BJ (cell line): ENCODE results near the gene NUP54. TPM values are rescaled to one million over a fixed set of nuclear protein-coding genes. Genes with fewer than 3 reads are reported as not detected.

Source experiments
- CTCF ChIA-PET: fragments of 350-600 bp; formaldehyde crosslinking; extraction: SDS; loops from one replicate; lab custom pipeline; 2021; ENCODE audit warnings: antibody characterized with exemption, inconsistent platforms; lab: Yijun Ruan, JAX
- POLR2A ChIA-PET: fragments of 300-600 bp; sonication (Branson Sonifier 250); formaldehyde crosslinking; extraction: SDS; loops from one replicate; lab custom pipeline; 2021; ENCODE audit warnings: antibody characterized with exemption; lab: Charles Lee
- DNase-seq: peaks from one replicate; pipeline ENCODE4 v3.0.0-alpha.2; 2011; ENCODE audit warnings: low read depth
- H3K27me3 ChIP-seq: 2 replicates; pipeline ENCODE4 v1.6.0; 2011; ENCODE audit warnings: low read length; ENCODE audit not compliant: control insufficient read depth, insufficient read depth
- H3K36me3 ChIP-seq: 2 replicates; pipeline ENCODE4 v1.5.1; 2011; ENCODE audit warnings: low read length; ENCODE audit not compliant: control insufficient read depth, insufficient read depth
- H3K4me3 ChIP-seq: 2 replicates; pipeline ENCODE4 v1.5.1; 2011; ENCODE audit warnings: low read depth, mild to moderate bottlenecking, control low read depth, low read length
- polyA plus RNA-seq: library from polyadenylated mRNA; depleted of rRNA; stranded (reverse); fragments of >200 nt; gene quantifications from 2 replicates; pipeline ENCODE4 v1.2.3, GENCODE V29; 2011; rRNA removed
- TF ChIP-seq, protein P1 (sequence below): IDR thresholded peaks from 2 replicates; pipeline ENCODE4 v1.5.1; 2011; ENCODE audit warnings: low read depth, mild to moderate bottlenecking, control low read depth, inconsistent platforms, low read length, moderate library complexity; ENCODE audit not compliant: insufficient read depth

Gene NUP54
- polyA plus RNA-seq, 1 experiment, result 19.4 TPM

GRCh38 chr4:76066546-76066945 lies 81.7 kb downstream of the NUP54 start:
- DNase-seq, result no peak
- no peaks in the 10 kb centered on the region for H3K36me3 ChIP-seq
- POLR2A ChIA-PET, result no interaction called here
- TF ChIP-seq, protein P1, sequence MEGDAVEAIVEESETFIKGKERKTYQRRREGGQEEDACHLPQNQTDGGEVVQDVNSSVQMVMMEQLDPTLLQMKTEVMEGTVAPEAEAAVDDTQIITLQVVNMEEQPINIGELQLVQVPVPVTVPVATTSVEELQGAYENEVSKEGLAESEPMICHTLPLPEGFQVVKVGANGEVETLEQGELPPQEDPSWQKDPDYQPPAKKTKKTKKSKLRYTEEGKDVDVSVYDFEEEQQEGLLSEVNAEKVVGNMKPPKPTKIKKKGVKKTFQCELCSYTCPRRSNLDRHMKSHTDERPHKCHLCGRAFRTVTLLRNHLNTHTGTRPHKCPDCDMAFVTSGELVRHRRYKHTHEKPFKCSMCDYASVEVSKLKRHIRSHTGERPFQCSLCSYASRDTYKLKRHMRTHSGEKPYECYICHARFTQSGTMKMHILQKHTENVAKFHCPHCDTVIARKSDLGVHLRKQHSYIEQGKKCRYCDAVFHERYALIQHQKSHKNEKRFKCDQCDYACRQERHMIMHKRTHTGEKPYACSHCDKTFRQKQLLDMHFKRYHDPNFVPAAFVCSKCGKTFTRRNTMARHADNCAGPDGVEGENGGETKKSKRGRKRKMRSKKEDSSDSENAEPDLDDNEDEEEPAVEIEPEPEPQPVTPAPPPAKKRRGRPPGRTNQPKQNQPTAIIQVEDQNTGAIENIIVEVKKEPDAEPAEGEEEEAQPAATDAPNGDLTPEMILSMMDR, result no peak
- H3K27me3 ChIP-seq, result peaks cover 1% of the 10 kb centered on the region; the same call in 1 of the 2 replicates
- CTCF ChIA-PET, result interaction anchor here (1.1 to 2.1 kb wide), 8 partner anchors 8 to 126 kb away, joined by 3 to 18 read pairs (median 6); partner anchors contain the start of genes NAAA and SDAD1
- no peak overlapping the region for H3K4me3 ChIP-seq

Other genes starting within 250 kb of the NUP54 start
- gene PPEF2, start 245.9 kb downstream of the NUP54 start, polyA plus RNA-seq, result not detected in 2 replicates
- 24.3 and 26.0 TPM in 2 replicates for gene NAAA, start 207.4 kb downstream of the NUP54 start, polyA plus RNA-seq
- gene SDAD1, start 157.5 kb downstream of the NUP54 start, polyA plus RNA-seq, result 14.1 and 23.7 TPM in 2 replicates
- not detected in 2 replicates for gene CXCL9, start 140.9 kb downstream of the NUP54 start, polyA plus RNA-seq
- not detected in 2 replicates for gene CXCL10, start 124.9 kb downstream of the NUP54 start, polyA plus RNA-seq
- not detected in 2 replicates for gene CXCL11, start 112.3 kb downstream of the NUP54 start, polyA plus RNA-seq
- gene ART3, start 73.7 kb downstream of the NUP54 start, polyA plus RNA-seq, result not detected in 2 replicates
- gene SCARB2, start 65.4 kb upstream of the NUP54 start, polyA plus RNA-seq, result 65.3 and 120 TPM in 2 replicates
- gene FAM47E, start 103.3 kb upstream of the NUP54 start, polyA plus RNA-seq, result 0.05 and 0.23 TPM in 2 replicates
- gene STBD1, start 158.3 kb upstream of the NUP54 start, polyA plus RNA-seq, result 4.2 and 4.4 TPM in 2 replicates